Mesenchymal stem cell (in vitro differentiated cells and primary cell): ENCODE measurements around the gene SPTBN1.

ENCODE experiments used
- DNase-seq: peaks from one replicate; pipeline ENCODE4 v3.0.0-alpha.2; 2013
- H2AFZ ChIP-seq: one replicate; pipeline ENCODE4 v1.6.1; 2013; ENCODE audit warnings: low read depth, mild to moderate bottlenecking, control low read depth, inconsistent platforms, low read length, moderate library complexity
- H2AK5ac ChIP-seq: 2 replicates; pipeline ENCODE4 v1.6.1; 2013; ENCODE audit warnings: low read length, moderate library complexity, mild to moderate bottlenecking, inconsistent platforms; ENCODE audit not compliant: severe bottlenecking
- H2BK120ac ChIP-seq: one replicate; pipeline ENCODE4 v1.6.1; 2013; ENCODE audit warnings: low read depth, mild to moderate bottlenecking, inconsistent platforms, low read length, moderate library complexity
- H2BK12ac ChIP-seq, 2 experiments: one replicate each; pipeline ENCODE4 v1.6.1; 2013; ENCODE audit warnings: inconsistent platforms in 2 of 2, low read length in 2 of 2, mild to moderate bottlenecking in 2 of 2, moderate library complexity in 2 of 2, control low read depth in 1 of 2
- H2BK15ac ChIP-seq: one replicate; pipeline ENCODE4 v1.6.1; 2013; ENCODE audit warnings: mild to moderate bottlenecking, low read depth, inconsistent platforms; ENCODE audit not compliant: poor library complexity, severe bottlenecking
- H2BK5ac ChIP-seq: 2 replicates; pipeline ENCODE4 v1.6.1; 2013; ENCODE audit warnings: low read depth, mild to moderate bottlenecking, low read length, control low read depth, inconsistent platforms; ENCODE audit not compliant: poor library complexity, severe bottlenecking
- H3K14ac ChIP-seq, 2 experiments: one replicate each; pipeline ENCODE4 v1.6.1; 2013; ENCODE audit warnings: inconsistent platforms in 2 of 2, low read length in 2 of 2, control low read depth in 1 of 2, mild to moderate bottlenecking in 1 of 2, moderate library complexity in 1 of 2
- H3K18ac ChIP-seq, 2 experiments: one replicate each; pipeline ENCODE4 v1.6.1; 2013; ENCODE audit warnings: inconsistent platforms in 2 of 2, low read length in 2 of 2, control low read depth in 1 of 2, low read depth in 1 of 2, mild to moderate bottlenecking in 1 of 2
- H3K23ac ChIP-seq, 2 experiments: one replicate each; pipeline ENCODE4 v1.6.1; 2013; ENCODE audit warnings: inconsistent platforms in 2 of 2, low read length in 2 of 2, mild to moderate bottlenecking in 2 of 2, moderate library complexity in 2 of 2, control low read depth in 1 of 2
- H3K27ac ChIP-seq: 2 replicates; pipeline ENCODE4 v1.5.1; 2013; ENCODE audit warnings: mild to moderate bottlenecking, moderate library complexity, low read length, control low read depth, inconsistent platforms; ENCODE audit not compliant: poor library complexity, severe bottlenecking
- H3K27me3 ChIP-seq, 2 experiments: 2 replicates each; pipeline versions ENCODE4 v1.6.1 to v1.7.0; 2013; ENCODE audit warnings: low read length in 2 of 2, mild to moderate bottlenecking in 2 of 2, moderate library complexity in 2 of 2, control low read depth in 1 of 2, inconsistent platforms in 1 of 2; ENCODE audit not compliant: control insufficient read depth in 1 of 2, insufficient read depth in 1 of 2
- H3K36me3 ChIP-seq, 2 experiments: 2 replicates each; pipeline versions ENCODE4 v1.6.1 to v1.7.0; 2013; ENCODE audit warnings: low read length in 2 of 2, control low read depth in 1 of 2, inconsistent platforms in 1 of 2, low read depth in 1 of 2, mild to moderate bottlenecking in 1 of 2; ENCODE audit not compliant: insufficient read depth in 2 of 2, control insufficient read depth in 1 of 2
- H3K4ac ChIP-seq, 2 experiments: one replicate each; pipeline ENCODE4 v1.6.1; 2013; ENCODE audit warnings: inconsistent platforms in 2 of 2, low read length in 2 of 2, mild to moderate bottlenecking in 2 of 2, moderate library complexity in 2 of 2, control low read depth in 1 of 2, low read depth in 1 of 2
- H3K4me1 ChIP-seq: 2 replicates; pipeline ENCODE4 v1.6.1; 2013; ENCODE audit warnings: low read depth, low read length, control low read depth; ENCODE audit not compliant: control insufficient read depth, insufficient read depth
- H3K4me2 ChIP-seq: 2 replicates; pipeline ENCODE4 v1.6.1; 2013; ENCODE audit warnings: low read length, mild to moderate bottlenecking, inconsistent platforms; ENCODE audit not compliant: poor library complexity, severe bottlenecking
- H3K4me3 ChIP-seq, 2 experiments: 2 replicates each; pipeline versions ENCODE4 v1.5.1 to v1.7.0; 2013; ENCODE audit warnings: low read length in 2 of 2, mild to moderate bottlenecking in 2 of 2, control low read depth in 1 of 2, low read depth in 1 of 2; ENCODE audit not compliant: insufficient read depth in 1 of 2
- H3K79me1 ChIP-seq: replicated peaks from 2 replicates; pipeline ENCODE4 v1.6.1; 2013; ENCODE audit warnings: mild to moderate bottlenecking, control low read depth, low read length, inconsistent platforms; ENCODE audit not compliant: poor library complexity, severe bottlenecking
- H3K9ac ChIP-seq: 2 replicates; pipeline ENCODE4 v1.7.0; 2013; ENCODE audit warnings: mild to moderate bottlenecking, low read length, moderate library complexity
- H3K9me3 ChIP-seq: 2 replicates; pipeline ENCODE4 v1.7.0; 2013; ENCODE audit warnings: mild to moderate bottlenecking, low read length; ENCODE audit not compliant: control insufficient read depth
- H4K8ac ChIP-seq: one replicate; pipeline ENCODE4 v1.6.1; 2013; ENCODE audit warnings: inconsistent platforms, mild to moderate bottlenecking, low read length, moderate library complexity
- H4K91ac ChIP-seq: one replicate; pipeline ENCODE4 v1.6.1; 2013; ENCODE audit warnings: mild to moderate bottlenecking, low read length, inconsistent platforms
- WGBS: methylation state at CpG from one replicate; pipeline ENCODE4 v1.1.7; 2013; ENCODE audit warnings: mixed read lengths; 5-methylcytosine and 5-hydroxymethylcytosine counted together

Gene SPTBN1

GRCh38 chr2:54579061-54579681 lies 123.0 kb downstream of the SPTBN1 start:
- Histone ChIP-seq H3K4me1 (peaks cover 23% of the 10 kb centered on the region), H4K91ac (no peak overlapping the region), H3K14ac (no peak overlapping the region), H3K27me3 (no peaks in the 10 kb centered on the region), H3K9me3 (no peaks in the 10 kb centered on the region), H3K18ac (peak overlapping the region in 1 of 2 experiments; percentile 34), H3K4me3 (no peak overlapping the region), H4K8ac (no peak overlapping the region), H3K4me2 (no peak overlapping the region), H2AFZ (no peak overlapping the region), H3K4ac (no peak overlapping the region), H2BK5ac (no peak overlapping the region), H3K27ac (peak overlapping the region; percentile 82), H2BK12ac (no peak overlapping the region), H3K36me3 (peaks cover 10 to 14% of the 10 kb centered on the region in 2 experiments), H3K79me1 (no peaks in the 10 kb centered on the region), H3K9ac (no peak overlapping the region), H2AK5ac (peak overlapping the region; percentile 97), H3K23ac (no peak overlapping the region), H2BK120ac (no peak overlapping the region), H2BK15ac (no peak overlapping the region)
- 97% methylated on average over 8 of the region's 8 CpGs for WGBS
- no peak for DNase-seq

GRCh38 chr2:54579682-54580620 lies 123.8 kb downstream of the SPTBN1 start:
- Histone ChIP-seq H3K79me1 (no peaks in the 10 kb centered on the region), H3K4me3 (no peak overlapping the region), H2AFZ (no peak overlapping the region), H4K91ac (no peak overlapping the region), H3K4ac (no peak overlapping the region), H2BK5ac (no peak overlapping the region), H2BK12ac (no peak overlapping the region), H3K9ac (no peak overlapping the region), H2AK5ac (peak overlapping the region; percentile 26), H3K27me3 (no peaks in the 10 kb centered on the region), H3K27ac (peak overlapping the region; percentile 82), H3K9me3 (no peaks in the 10 kb centered on the region), H3K4me2 (no peak overlapping the region), H3K4me1 (peaks cover 19% of the 10 kb centered on the region), H3K14ac (no peak overlapping the region), H2BK15ac (no peak overlapping the region), H4K8ac (no peak overlapping the region), H3K23ac (no peak overlapping the region), H2BK120ac (no peak overlapping the region), H3K18ac (no peak overlapping the region), H3K36me3 (peaks cover 6 to 14% of the 10 kb centered on the region in 2 experiments)
- no peak for DNase-seq
- WGBS = 73% methylated on average over 4 of the region's 6 CpGs

- Histone ChIP-seq H3K4me2 (no peak overlapping the region), H3K4me1 (peaks cover 15% of the 10 kb centered on the region), H3K18ac (no peak overlapping the region), H3K23ac (no peak overlapping the region), H3K4ac (no peak overlapping the region), H4K91ac (no peak overlapping the region), H2BK120ac (no peak overlapping the region), H3K79me1 (no peaks in the 10 kb centered on the region), H2AK5ac (no peak overlapping the region), H3K9me3 (no peaks in the 10 kb centered on the region), H3K9ac (no peak overlapping the region), H3K36me3 (peaks cover 4 to 14% of the 10 kb centered on the region in 2 experiments), H3K27ac (peak overlapping the region; percentile 10), H2BK12ac (no peak overlapping the region), H2BK5ac (no peak overlapping the region), H2AFZ (no peak overlapping the region), H4K8ac (no peak overlapping the region), H3K27me3 (no peaks in the 10 kb centered on the region), H2BK15ac (no peak overlapping the region), H3K14ac (no peak overlapping the region), H3K4me3 (no peak overlapping the region)
- 62% methylated on average over 6 of the region's 7 CpGs for WGBS
- no peak for DNase-seq
These were observed 125.4 kb downstream of the SPTBN1 start for GRCh38 chr2:54581326-54582039.

- H3K9ac ChIP-seq = no peak overlapping the region
- H3K4me3 ChIP-seq = no peak overlapping the region
- no peak overlapping the region for H4K8ac ChIP-seq
- H3K23ac ChIP-seq = no peak overlapping the region
- no peak overlapping the region for H3K4ac ChIP-seq
- H3K36me3 ChIP-seq = peaks cover 2 to 22% of the 10 kb centered on the region in 2 experiments
- no peak overlapping the region for H2AK5ac ChIP-seq
- no peak overlapping the region for H2BK120ac ChIP-seq
- H2BK5ac ChIP-seq = no peak overlapping the region
- no peak for DNase-seq
- H3K18ac ChIP-seq = peak overlapping the region in 1 of 2 experiments; percentile 13
- no peaks in the 10 kb centered on the region for H3K27me3 ChIP-seq
- H3K27ac ChIP-seq = no peak overlapping the region
- peaks cover 13% of the 10 kb centered on the region for H3K4me1 ChIP-seq
- no peaks in the 10 kb centered on the region for H3K79me1 ChIP-seq
- no peak overlapping the region for H2BK12ac ChIP-seq
- H2BK15ac ChIP-seq = no peak overlapping the region
- H3K9me3 ChIP-seq = no peaks in the 10 kb centered on the region
- no peak overlapping the region for H3K14ac ChIP-seq
- WGBS = over 99% methylated on average over 3 of the region's 5 CpGs
- no peak overlapping the region for H2AFZ ChIP-seq
- H4K91ac ChIP-seq = no peak overlapping the region
- H3K4me2 ChIP-seq = no peak overlapping the region
These were observed 126.9 kb downstream of the SPTBN1 start for GRCh38 chr2:54582987-54583386.
